Type B pancreatic cell (in vitro differentiated cells): ENCODE data around the gene PTPN13. TPM values are rescaled to one million over a fixed set of nuclear protein-coding genes. Genes with fewer than 3 reads are reported as not detected.
A peak's percentile ranks its signal among the peaks of the same experiment; 100 is the strongest.

Experiments
- DNase-seq: peaks from one replicate; pipeline ENCODE4 v3.0.0; 2021; ENCODE audit warnings: mixed read lengths; ENCODE audit not compliant: unreplicated experiment; ENCODE audit errors: extremely low spot score
- H3K27ac Mint-ChIP-seq: 2 replicates; pipeline ENCODE4 v1.8.0; 2021; ENCODE audit warnings: mild to moderate bottlenecking, mixed read lengths
- H3K27me3 Mint-ChIP-seq: 2 replicates; pipeline ENCODE4 v1.8.0; 2021; ENCODE audit warnings: mixed read lengths
- H3K36me3 Mint-ChIP-seq: 2 replicates; pipeline ENCODE4 v1.8.0; 2021; ENCODE audit warnings: mixed read lengths
- H3K4me1 Mint-ChIP-seq: one replicate; pipeline ENCODE4 v1.8.0; 2021; ENCODE audit warnings: mixed read lengths; ENCODE audit not compliant: unreplicated experiment
- H3K4me3 Mint-ChIP-seq: 2 replicates; pipeline ENCODE4 v1.8.0; 2021; ENCODE audit warnings: mild to moderate bottlenecking, mixed read lengths
- H3K9me3 Mint-ChIP-seq: 2 replicates; pipeline ENCODE4 v1.8.0; 2021; ENCODE audit warnings: mixed read lengths
- total RNA-seq: library from RNA; stranded (reverse); gene quantifications from 2 replicates; pipeline ENCODE4 v1.2.1, GENCODE V29; 2021; ENCODE audit warnings: low replicate concordance
- TF ChIP-seq, protein P1 (sequence below): fragments of 200-600 bp; sonication (generic); conservative IDR thresholded peaks from 2 replicates; pipeline ENCODE4 v1.5.0; 2021; ENCODE audit warnings: antibody characterized with exemption, mild to moderate bottlenecking

The PTPN13 gene
- total RNA-seq, 1 donor from 2014 or later = 69.0 TPM

DNA sequence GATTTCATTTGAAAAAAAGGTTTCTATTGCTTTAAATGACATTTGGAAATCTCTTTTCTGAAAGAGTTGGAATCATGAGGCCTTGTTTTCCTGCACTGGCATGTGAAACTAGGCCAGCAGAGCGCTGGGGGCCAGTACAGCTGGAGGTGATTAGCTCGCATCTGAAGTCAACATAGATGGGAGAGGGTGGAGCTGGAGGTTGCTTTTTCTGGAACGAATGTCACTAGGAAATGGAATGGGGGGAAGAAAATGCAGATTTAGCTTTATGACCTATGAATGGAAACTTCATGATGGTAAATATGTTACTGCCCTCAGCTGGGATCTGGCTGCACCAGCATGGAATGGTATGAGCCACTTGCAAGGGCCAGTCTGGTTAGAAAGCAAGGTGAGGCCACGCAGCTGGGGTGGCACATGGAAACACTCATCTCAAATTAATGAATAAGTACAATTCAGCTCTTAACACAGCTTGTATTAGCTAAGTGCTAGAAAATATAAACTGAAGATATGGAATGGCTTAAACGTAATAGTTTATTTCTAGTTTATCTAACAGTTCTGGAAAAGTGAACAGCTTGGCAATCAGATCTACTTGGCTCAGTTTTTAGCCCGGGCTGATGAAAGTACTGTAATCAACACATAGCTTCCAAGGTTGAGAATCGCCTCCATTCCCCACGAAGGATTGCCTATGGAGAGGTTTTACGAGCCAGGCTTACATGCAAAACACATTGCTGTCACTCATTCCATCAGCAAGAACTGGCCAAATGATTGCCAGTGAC, 222.6 kb downstream of the PTPN13 start:
- H3K27me3 Mint-ChIP-seq = no peaks in the 10 kb centered on the region
- TF ChIP-seq, protein P1, sequence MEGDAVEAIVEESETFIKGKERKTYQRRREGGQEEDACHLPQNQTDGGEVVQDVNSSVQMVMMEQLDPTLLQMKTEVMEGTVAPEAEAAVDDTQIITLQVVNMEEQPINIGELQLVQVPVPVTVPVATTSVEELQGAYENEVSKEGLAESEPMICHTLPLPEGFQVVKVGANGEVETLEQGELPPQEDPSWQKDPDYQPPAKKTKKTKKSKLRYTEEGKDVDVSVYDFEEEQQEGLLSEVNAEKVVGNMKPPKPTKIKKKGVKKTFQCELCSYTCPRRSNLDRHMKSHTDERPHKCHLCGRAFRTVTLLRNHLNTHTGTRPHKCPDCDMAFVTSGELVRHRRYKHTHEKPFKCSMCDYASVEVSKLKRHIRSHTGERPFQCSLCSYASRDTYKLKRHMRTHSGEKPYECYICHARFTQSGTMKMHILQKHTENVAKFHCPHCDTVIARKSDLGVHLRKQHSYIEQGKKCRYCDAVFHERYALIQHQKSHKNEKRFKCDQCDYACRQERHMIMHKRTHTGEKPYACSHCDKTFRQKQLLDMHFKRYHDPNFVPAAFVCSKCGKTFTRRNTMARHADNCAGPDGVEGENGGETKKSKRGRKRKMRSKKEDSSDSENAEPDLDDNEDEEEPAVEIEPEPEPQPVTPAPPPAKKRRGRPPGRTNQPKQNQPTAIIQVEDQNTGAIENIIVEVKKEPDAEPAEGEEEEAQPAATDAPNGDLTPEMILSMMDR = no peak

DNA sequence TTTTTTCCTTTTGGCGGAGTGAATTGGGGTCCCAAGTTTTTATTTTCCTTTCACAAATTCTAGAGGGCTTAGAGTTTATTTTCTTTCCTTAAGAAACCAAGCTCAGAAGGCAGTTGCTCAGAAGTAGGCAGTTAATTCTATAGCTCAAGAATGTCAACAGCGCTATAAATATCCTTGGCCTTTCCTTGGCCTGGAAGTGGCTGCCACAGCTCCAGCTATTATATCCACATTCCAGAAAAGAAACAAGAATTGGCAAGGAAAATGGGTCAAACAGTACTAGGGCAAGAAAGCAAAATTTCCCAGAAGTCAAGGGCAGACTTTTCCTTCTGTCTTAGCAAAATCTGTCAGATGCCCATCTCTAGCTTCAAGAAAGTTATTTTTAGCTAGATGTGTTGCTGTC, 224.1 kb downstream of the PTPN13 start:
- TF ChIP-seq, protein P1 = no peak
- no peak for DNase-seq
- peak overlapping the region; percentile 25 for H3K27ac Mint-ChIP-seq

More for the DNA sequence above, 222.6 kb downstream of the PTPN13 start:
- Mint-ChIP-seq H3K4me1 (peaks cover 14% of the 10 kb centered on the region), H3K4me3 (no peak overlapping the region), H3K9me3 (no peaks in the 10 kb centered on the region), H3K27ac (no peak overlapping the region), H3K36me3 (peaks cover 37% of the 10 kb centered on the region)
- no peak for DNase-seq

DNA sequence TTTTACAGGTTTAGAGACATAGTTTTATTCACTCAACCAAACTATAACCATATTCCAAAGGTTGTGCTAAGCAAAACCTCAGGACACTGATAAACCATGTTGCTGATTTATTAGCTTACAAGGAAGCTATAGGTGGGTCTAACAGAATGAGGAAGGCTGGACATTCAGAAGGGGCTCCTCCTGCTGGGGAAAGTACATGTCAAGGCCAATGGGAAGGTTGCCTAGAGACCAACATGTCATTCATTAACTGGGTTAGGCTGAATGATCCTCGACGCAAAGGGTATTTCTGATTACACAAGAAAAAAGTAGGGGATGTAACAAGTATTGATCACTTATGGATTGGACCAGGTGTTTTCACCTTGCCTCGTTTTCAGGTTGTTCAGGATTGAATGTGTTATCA, 224.7 kb downstream of the PTPN13 start:
- TF ChIP-seq, protein P1 = no peak
- peaks cover 28% of the 10 kb centered on the region for H3K36me3 Mint-ChIP-seq
- peaks cover 14% of the 10 kb centered on the region for H3K4me1 Mint-ChIP-seq
- no peak overlapping the region for H3K27ac Mint-ChIP-seq
- H3K4me3 Mint-ChIP-seq = no peak overlapping the region
- no peaks in the 10 kb centered on the region for H3K27me3 Mint-ChIP-seq
- no peaks in the 10 kb centered on the region for H3K9me3 Mint-ChIP-seq
- DNase-seq = no peak

More for the DNA sequence above, 224.1 kb downstream of the PTPN13 start:
- Mint-ChIP-seq H3K9me3 (no peaks in the 10 kb centered on the region), H3K36me3 (peaks cover 28% of the 10 kb centered on the region), H3K27me3 (no peaks in the 10 kb centered on the region), H3K4me1 (peaks cover 14% of the 10 kb centered on the region), H3K4me3 (no peak overlapping the region)

DNA sequence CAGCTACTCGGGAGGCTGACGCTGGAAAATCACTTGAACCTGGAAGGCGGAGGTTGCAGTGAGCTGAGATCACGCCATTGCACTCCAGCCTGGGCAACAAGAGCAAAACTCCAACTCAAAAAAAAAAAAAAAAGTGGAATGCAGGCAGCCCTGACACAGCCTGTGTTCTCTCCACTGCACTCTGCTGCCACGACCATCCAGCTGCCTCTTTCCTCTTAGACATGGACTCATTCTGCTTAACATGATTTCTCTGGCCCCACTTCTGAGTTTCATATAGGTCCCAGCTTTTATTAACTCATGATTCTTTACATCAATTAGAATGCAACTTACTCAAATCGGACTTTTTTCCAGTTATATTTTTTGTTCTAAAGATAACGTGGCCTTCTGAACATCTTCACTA, 225.4 kb downstream of the PTPN13 start:
- no peaks in the 10 kb centered on the region for H3K27me3 Mint-ChIP-seq
- DNase-seq = no peak
- TF ChIP-seq, protein P1 = no peak
- H3K4me3 Mint-ChIP-seq = no peak overlapping the region
- H3K27ac Mint-ChIP-seq = no peak overlapping the region
- H3K9me3 Mint-ChIP-seq = no peaks in the 10 kb centered on the region
- H3K36me3 Mint-ChIP-seq = peaks cover 24% of the 10 kb centered on the region
- peaks cover 14% of the 10 kb centered on the region for H3K4me1 Mint-ChIP-seq

DNA sequence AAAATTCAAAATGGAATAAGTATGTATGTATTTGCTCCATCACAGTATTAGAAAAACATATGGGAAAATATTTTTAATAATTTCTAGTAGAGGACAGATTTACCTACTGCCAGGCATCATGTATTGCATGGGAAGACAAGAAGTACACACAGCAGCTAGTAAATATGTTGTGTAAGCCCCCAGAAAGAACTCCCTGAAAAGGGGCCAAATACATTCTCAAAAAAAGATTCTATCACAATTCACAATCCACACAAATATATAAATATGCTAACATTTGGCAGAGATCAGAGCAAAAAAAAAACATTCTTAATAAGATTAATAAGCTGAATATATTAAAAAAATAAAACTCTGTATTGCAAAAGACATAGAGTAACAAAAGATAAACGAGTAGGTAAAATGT, 227.0 kb downstream of the PTPN13 start:
- H3K9me3 Mint-ChIP-seq = no peaks in the 10 kb centered on the region
- no peak overlapping the region for H3K4me3 Mint-ChIP-seq
- peaks cover 10% of the 10 kb centered on the region for H3K36me3 Mint-ChIP-seq
- TF ChIP-seq, protein P1 = no peak
- DNase-seq = no peak
- H3K27ac Mint-ChIP-seq = peak overlapping the region; percentile 88
- peaks cover 12% of the 10 kb centered on the region for H3K4me1 Mint-ChIP-seq
- H3K27me3 Mint-ChIP-seq = no peaks in the 10 kb centered on the region
